GM12878 (cell line): ENCODE measurements around the gene CSRP3. TPM values are rescaled to one million over a fixed set of nuclear protein-coding genes. Genes with fewer than 3 reads are reported as not detected.

Experiments used
- ATAC-seq: fragments of 200-7000 bp; cut with Tn5 transposase; 3 replicates; pipeline ENCODE4 v1.9.1; 2020; ENCODE audit warnings: mild to moderate bottlenecking, moderate library complexity
- BruUV-seq: library from RNA; stranded (reverse); fragments of 400-500 nt; replicated peaks from 2 replicates; lab custom pipeline; 2021; lab: Mats Ljungman, UMichigan
- CTCF ChIA-PET: fragments of 300-600 bp; sonication (Branson Sonifier 250); formaldehyde crosslinking; extraction: SDS; loops from one replicate; lab custom pipeline; 2021; ENCODE audit warnings: inconsistent platforms; lab: Yijun Ruan, JAX
- POLR2A ChIA-PET: fragments of 350-600 bp; formaldehyde crosslinking; extraction: SDS; loops from one replicate; lab custom pipeline; 2021; ENCODE audit warnings: inconsistent platforms; lab: Charles Lee
- RAD21 ChIA-PET: fragments of 300-600 bp; sonication (Branson Sonifier 250); formaldehyde crosslinking; loops from one replicate; lab custom pipeline; 2023; ENCODE audit warnings: antibody characterized with exemption; ENCODE audit not compliant: unreplicated experiment; lab: Charles Lee
- SMC1A ChIA-PET: fragments of 300-600 bp; sonication (Branson Sonifier 250); formaldehyde crosslinking; loops from one replicate; lab custom pipeline; 2023; ENCODE audit not compliant: unreplicated experiment, uncharacterized antibody; lab: Charles Lee
- DNase-seq: peaks from one replicate; pipeline ENCODE4 v3.0.0-alpha.2; 2011; ENCODE audit warnings: low read depth, low spot score
- FAIRE-seq: peaks from 3 replicates; lab custom pipeline; 2011; peaks lifted over from hg19 to GRCh38; lab: Jason Lieb, UNC
- H2AFZ ChIP-seq: 2 replicates; pipeline ENCODE4 v1.6.0; 2011; ENCODE audit warnings: low read depth, low read length, control low read depth; ENCODE audit not compliant: control insufficient read depth
- H3K27ac ChIP-seq: 2 replicates; pipeline ENCODE4 v1.5.1; 2011; ENCODE audit warnings: control low read depth; ENCODE audit not compliant: control insufficient read depth, insufficient read depth
- H3K27me3 ChIP-seq, 2 experiments: replicated peaks in 1 of 2; 2 replicates each; pipeline versions ENCODE4 v1.6.0 to v1.6.1; 2011; ENCODE audit warnings: low read length in 1 of 2; ENCODE audit not compliant: control insufficient read depth in 2 of 2, insufficient read depth in 2 of 2
- H3K36me3 ChIP-seq, 2 experiments: 2 replicates each; pipeline ENCODE4 v1.5.1; 2011; ENCODE audit warnings: low read length in 1 of 2; ENCODE audit not compliant: control insufficient read depth in 2 of 2, insufficient read depth in 2 of 2
- H3K4me1 ChIP-seq: 2 replicates; pipeline ENCODE4 v1.6.1; 2011; ENCODE audit warnings: mild to moderate bottlenecking, low read length, moderate library complexity, mixed read lengths; ENCODE audit not compliant: control insufficient read depth, insufficient read depth
- H3K4me2 ChIP-seq: 2 replicates; pipeline ENCODE4 v1.6.0; 2011; ENCODE audit warnings: control low read depth; ENCODE audit not compliant: control insufficient read depth, insufficient read depth
- H3K4me3 ChIP-seq: fragments of 200-600 bp; sonication (generic); 2 replicates; pipeline ENCODE4 v1.5.1; 2016
- H3K79me2 ChIP-seq: 2 replicates; pipeline ENCODE4 v1.6.0; 2011; ENCODE audit warnings: low read length; ENCODE audit not compliant: control insufficient read depth, insufficient read depth
- H3K9ac ChIP-seq: 2 replicates; pipeline ENCODE4 v1.8.0; 2011; ENCODE audit warnings: low read length, control low read depth, mixed read lengths; ENCODE audit not compliant: control insufficient read depth, insufficient read depth
- H3K9me3 ChIP-seq: replicated peaks from 3 replicates; pipeline ENCODE4 v1.5.1; 2011; ENCODE audit warnings: mild to moderate bottlenecking, low read length; ENCODE audit not compliant: control insufficient read depth, insufficient read depth
- H4K20me1 ChIP-seq: 2 replicates; pipeline ENCODE4 v1.6.0; 2011; ENCODE audit not compliant: control insufficient read depth, insufficient read depth
- BMI1 ChIP-seq: fragments of 450-650 bp; IDR thresholded peaks from 2 replicates; pipeline ENCODE4 v1.6.1; 2016; ENCODE audit warnings: mild to moderate bottlenecking, moderate library complexity, borderline replicate concordance
- ETV6 ChIP-seq, 2 experiments: fragments of 450-650 bp in 1 of 2; IDR thresholded peaks in 1 of 2; conservative IDR thresholded peaks in 1 of 2; 2 replicates each; pipeline ENCODE4 v1.6.1; 2014; ENCODE audit warnings: antibody characterized with exemption in 1 of 2, borderline replicate concordance in 1 of 2, low read depth in 1 of 2, mild to moderate bottlenecking in 1 of 2, moderate library complexity in 1 of 2
- FOS ChIP-seq: IDR thresholded peaks from 3 replicates; pipeline ENCODE4 v1.6.1; 2011; ENCODE audit warnings: borderline replicate concordance; ENCODE audit not compliant: insufficient read length; ENCODE audit errors: extremely low read depth
- HDGF ChIP-seq: fragments of 450-650 bp; IDR thresholded peaks from 2 replicates; pipeline ENCODE4 v1.6.1; 2016; ENCODE audit warnings: antibody characterized with exemption
- IKZF2 ChIP-seq, 2 experiments: fragments of 450-650 bp; IDR thresholded peaks; 2 replicates each; pipeline ENCODE4 v1.6.1; 2017; ENCODE audit warnings: mild to moderate bottlenecking in 2 of 2, moderate library complexity in 2 of 2
- LARP7 ChIP-seq: fragments of 450-650 bp; IDR thresholded peaks from 2 replicates; pipeline ENCODE4 v1.6.1; 2017; ENCODE audit warnings: mild to moderate bottlenecking
- MYB ChIP-seq: fragments of 150-350 bp; IDR thresholded peaks from 2 replicates; pipeline ENCODE4 v1.6.1; 2014; ENCODE audit warnings: mild to moderate bottlenecking, low read depth, low read length, borderline replicate concordance
- MYC ChIP-seq: IDR thresholded peaks from 2 replicates; pipeline ENCODE4 v1.6.1; 2011; ENCODE audit warnings: mild to moderate bottlenecking, low read length, moderate library complexity, inconsistent platforms; ENCODE audit not compliant: insufficient read depth, insufficient replicate concordance, insufficient read length, severe bottlenecking
- NFIC ChIP-seq: IDR thresholded peaks from 2 replicates; pipeline ENCODE4 v1.6.1; 2012; ENCODE audit warnings: low read depth, mild to moderate bottlenecking, inconsistent platforms, low read length, moderate library complexity
- REST ChIP-seq: IDR thresholded peaks from 2 replicates; pipeline ENCODE4 v1.6.1; 2012; ENCODE audit warnings: mild to moderate bottlenecking, low read depth, low read length
- SKIL ChIP-seq: fragments of 450-650 bp; IDR thresholded peaks from 2 replicates; pipeline ENCODE4 v1.6.1; 2017; ENCODE audit warnings: mild to moderate bottlenecking, low read depth, inconsistent platforms; ENCODE audit not compliant: poor library complexity, severe bottlenecking
- ZBED1 ChIP-seq: IDR thresholded peaks from 2 replicates; pipeline ENCODE4 v1.6.1; 2016; ENCODE audit warnings: borderline replicate concordance
- WGBS: methylation state at CpG from one replicate; pipeline ENCODE4 v1.1.6; 2016; ENCODE audit warnings: low lambda C conversion rate; ENCODE audit not compliant: insufficient replicate concordance, insufficient coverage; ENCODE audit errors: missing lambda C conversion rate; 5-methylcytosine and 5-hydroxymethylcytosine counted together
- in situ Hi-C: fragments of 300-500 bp; cut with MboI; formaldehyde crosslinking; loops from 9 replicates; pipeline ENCODE4 v1.14.3; 2018; ENCODE audit warnings: mixed read lengths
- intact Hi-C: fragments of 100-400 bp; cut with micrococcal nuclease; formaldehyde crosslinking; loops from one replicate; pipeline ENCODE4 v1.14.2; 2022; ENCODE audit not compliant: unreplicated experiment
- polyA plus RNA-seq, 11 experiments: library from polyadenylated mRNA; depleted of rRNA in 4 of 11; unstranded in 6 of 11; stranded (reverse) in 5 of 11; fragments of >200 nt; fragmentation: Nextera tagmentation in 4 of 11; fragmentation: Illumina TruSeq in 1 of 11; extraction: Ambion mirVana in 4 of 11; extraction: Trizol in 1 of 11; gene quantifications; 1 replicate in 1 of 11; 2 replicates in 10 of 11; pipeline versions ENCODE4 v1.2.1 to v1.2.3, GENCODE V29; 2011 to 2016; ENCODE audit warnings: inconsistent platforms in 2 of 11, missing spikeins in 2 of 11, low read depth in 1 of 11
- total RNA-seq, 4 experiments: library from RNA; depleted of rRNA in 3 of 4; stranded (reverse); fragments of >200 nt in 3 of 4; fragmentation: Illumina TruSeq in 1 of 4; extraction: Trizol in 1 of 4; gene quantifications; 2 replicates each; pipeline versions ENCODE4 v1.2.1 to v1.2.3, GENCODE V29; 2013 to 2021
- TF ChIP-seq, protein P1 (sequence below): fragments of 450-650 bp; IDR thresholded peaks from 2 replicates; pipeline ENCODE4 v1.6.1; 2018; ENCODE audit warnings: borderline replicate concordance, mild to moderate bottlenecking; ENCODE audit not compliant: partially characterized antibody

The CSRP3 gene
- total and polyA plus RNA-seq, 10 of the 15 experiments (the other 5 are each of a cell fraction or from before 2014, with no cell fraction given): not detected

DNA sequence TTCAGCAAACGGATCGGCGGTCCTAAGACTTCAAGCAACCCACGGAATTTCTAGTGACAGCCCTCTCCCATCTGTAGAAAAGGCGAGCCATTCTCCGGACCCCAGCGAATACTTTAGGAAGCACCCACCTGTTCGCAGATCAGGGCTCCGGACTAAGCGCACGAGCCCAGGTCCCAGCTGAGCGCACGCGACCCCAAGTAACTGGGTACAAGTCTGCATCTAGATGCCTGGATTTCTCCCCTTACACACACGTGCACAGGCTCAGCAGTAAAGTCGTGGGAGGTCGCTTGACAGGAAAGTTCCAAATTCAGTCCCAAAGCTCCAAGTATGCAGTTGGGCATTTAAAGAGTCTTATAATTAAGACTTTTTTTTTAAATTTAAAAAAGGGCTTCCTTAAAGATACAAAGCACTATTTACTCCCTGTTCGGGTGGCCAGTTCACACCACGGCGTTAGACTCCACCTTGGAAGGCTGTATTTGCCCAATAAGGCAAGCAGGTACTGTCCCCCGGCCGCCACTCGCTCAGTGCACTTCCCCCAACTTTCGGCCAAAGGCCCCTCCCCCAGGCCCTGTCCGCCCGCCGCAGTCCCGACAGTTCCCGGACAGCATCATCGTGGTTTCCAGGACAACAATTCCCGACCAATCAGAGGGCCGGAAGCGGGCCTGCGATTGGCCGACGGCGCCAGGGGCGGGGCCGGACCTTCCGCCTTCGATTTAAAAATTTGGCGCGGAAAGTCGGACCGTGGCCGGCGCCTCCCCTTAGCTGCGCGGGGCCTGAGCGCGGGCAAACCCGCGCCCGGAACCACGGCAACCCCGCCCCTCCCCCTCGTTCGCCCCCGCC, 38.9 kb upstream of the CSRP3 start, which contains the start of gene E2F8:
Gene E2F8, minus strand, starts transcription at position 526 of the 840 bp plus-strand sequence. CDS start 824 bp downstream, outside the sequence.
- intact Hi-C loops: loop anchor here (1.0 to 5.0 kb wide), 3 partner anchors 66 to 163 kb away; partner anchors contain the start of gene ZDHHC13
- Histone ChIP-seq H3K79me2 (peaks cover 29% of the 10 kb centered on the region), H2AFZ (peak within 1 kb of the TSS; percentile 90), H3K4me1 (peaks cover 22% of the 10 kb centered on the region), H3K9me3 (no peaks in the 10 kb centered on the region), H3K36me3 (peaks cover 2 to 4% of the 10 kb centered on the region in 2 experiments; a peak in 3 of 4 replicates), H4K20me1 (no peaks in the 10 kb centered on the region), H3K4me2 (peak within 1 kb of the TSS; percentile 100), H3K4me3 (peak within 1 kb of the TSS; percentile 92), H3K27ac (peak within 1 kb of the TSS; percentile 91), H3K27me3 (no peaks in the 10 kb centered on the region), H3K9ac (peak within 1 kb of the TSS; percentile 98)
- CTCF ChIA-PET: interaction anchor here (1.5 kb wide), 1 partner anchor 170 kb away, joined by 4 read pairs; no protein-coding TSS in a partner anchor
- BruUV-seq: TSS peak; percentile 74
- in situ Hi-C loops: no loop called here
- WGBS: 2% methylated on average over 47 of the region's 59 CpGs
- peak; percentile 87 for ATAC-seq
- DNase-seq: peak; percentile 88
- RAD21 ChIA-PET: interaction anchor here (1.3 to 1.5 kb wide), 2 partner anchors 161 to 315 kb away, joined by 3 read pairs; no protein-coding TSS in a partner anchor
- POLR2A ChIA-PET: interaction anchor here (0.5 to 0.7 kb wide), 2 partner anchors 164 to 1011 kb away, joined by 3 to 7 read pairs; no protein-coding TSS in a partner anchor
- SMC1A ChIA-PET: interaction anchor here (2.0 kb wide), 1 partner anchor 42 kb away, joined by 4 read pairs; no protein-coding TSS in a partner anchor
- peak; percentile 78 for FAIRE-seq
- TF ChIP-seq FOS: peak; percentile 27
- peak; percentile 52; the same call in 1 of the 2 replicates for TF ChIP-seq REST
- TF ChIP-seq HDGF: no peak
- no peak; the same call in 1 of the 2 replicates for TF ChIP-seq LARP7
- TF ChIP-seq BMI1: peak; percentile 91
- TF ChIP-seq IKZF2 (IDR thresholded peaks at IDR 0.05): 0 out of 4 replicates have a peak, but pooled peaks have one; percentile 14 to 25
- TF ChIP-seq NFIC: no peak
- TF ChIP-seq ETV6 (conservative IDR thresholded peaks at IDR 0.05 in 1 of 2, IDR thresholded peaks at IDR 0.05 in 1 of 2; ENCODE audit: borderline replicate concordance in 1 of 2, low read depth in 1 of 2): no peak
- no peak for TF ChIP-seq MYC
- TF ChIP-seq SKIL: no peak
- TF ChIP-seq MYB: no peak
- TF ChIP-seq, protein P1, sequence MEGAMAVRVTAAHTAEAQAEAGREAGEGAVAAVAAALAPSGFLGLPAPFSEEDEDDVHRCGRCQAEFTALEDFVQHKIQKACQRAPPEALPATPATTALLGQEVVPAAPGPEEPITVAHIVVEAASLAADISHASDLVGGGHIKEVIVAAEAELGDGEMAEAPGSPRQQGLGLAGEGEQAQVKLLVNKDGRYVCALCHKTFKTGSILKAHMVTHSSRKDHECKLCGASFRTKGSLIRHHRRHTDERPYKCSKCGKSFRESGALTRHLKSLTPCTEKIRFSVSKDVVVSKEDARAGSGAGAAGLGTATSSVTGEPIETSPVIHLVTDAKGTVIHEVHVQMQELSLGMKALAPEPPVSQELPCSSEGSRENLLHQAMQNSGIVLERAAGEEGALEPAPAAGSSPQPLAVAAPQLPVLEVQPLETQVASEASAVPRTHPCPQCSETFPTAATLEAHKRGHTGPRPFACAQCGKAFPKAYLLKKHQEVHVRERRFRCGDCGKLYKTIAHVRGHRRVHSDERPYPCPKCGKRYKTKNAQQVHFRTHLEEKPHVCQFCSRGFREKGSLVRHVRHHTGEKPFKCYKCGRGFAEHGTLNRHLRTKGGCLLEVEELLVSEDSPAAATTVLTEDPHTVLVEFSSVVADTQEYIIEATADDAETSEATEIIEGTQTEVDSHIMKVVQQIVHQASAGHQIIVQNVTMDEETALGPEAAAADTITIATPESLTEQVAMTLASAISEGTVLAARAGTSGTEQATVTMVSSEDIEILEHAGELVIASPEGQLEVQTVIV: peak; percentile 43
- peak; percentile 69; the same call in 1 of the 2 replicates for TF ChIP-seq ZBED1
